Measurements from ENCODE around the gene HNMT.

DNA sequence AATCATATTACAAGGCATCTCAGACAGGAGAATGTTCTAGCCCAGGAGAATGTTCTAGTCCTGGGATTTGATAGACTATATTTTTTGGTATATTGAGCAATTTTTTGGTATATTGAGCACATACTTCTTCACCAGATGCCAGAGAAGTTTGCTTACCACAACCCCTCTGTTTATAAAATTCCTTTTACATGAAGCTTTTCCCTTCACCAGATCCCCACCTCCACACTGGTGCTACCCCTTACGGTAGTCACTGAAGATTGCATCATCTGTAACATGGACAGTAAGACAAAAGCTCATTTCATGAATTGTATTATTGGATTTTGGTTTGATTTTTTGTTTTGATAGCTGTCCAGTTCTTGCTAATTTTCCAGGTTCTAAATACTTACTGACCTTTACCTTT lies 7.2 kb upstream of the HNMT start:
- TF ChIP-seq CTCF (IDR thresholded peaks at IDR 0.05; ENCODE audit: low read depth, low read length, poor library complexity, severe bottlenecking) (no peak), EZH2phosphoT487 (IDR thresholded peaks at IDR 0.05; ENCODE audit: borderline replicate concordance, low read length) (no peak)
